ENCODE data around the gene OR6Q1. TPM values are rescaled to one million over a fixed set of nuclear protein-coding genes. Genes with fewer than 3 reads are reported as not detected.

OR6Q1 gene
- total and polyA plus RNA-seq, 4 donors = not detected

GRCh38 chr11:58004664-58005063 is 26.1 kb upstream of the OR6Q1 start:
- H3K9ac ChIP-seq (ENCODE audit: insufficient read depth in 1 of 2, low read length in 2 of 2) = no peak overlapping the region
- WGBS, 2 donors = 47 to 48% methylated on average over 6 of the region's 6 CpGs
- H3K27ac ChIP-seq (ENCODE audit: low read depth in 1 of 2, low read length in 1 of 2) = peak overlapping the region in 1 of 2 donors; percentile 48

GRCh38 chr11:58006940-58007339 is 23.8 kb upstream of the OR6Q1 start:
- no peaks in the 10 kb centered on the region for H3K27me3 ChIP-seq (ENCODE audit: control insufficient read depth in 3 of 3, insufficient read depth in 3 of 3, low read length in 2 of 3)
- no peak overlapping the region for H3K4me3 ChIP-seq
- peaks cover 0 to 3% (median 0%) of the 10 kb centered on the region in 4 donors for H3K9me3 ChIP-seq (ENCODE audit: control insufficient read depth in 4 of 4, insufficient read depth in 3 of 4, low read length in 3 of 4)
- no peaks in the 10 kb centered on the region for H3K36me3 ChIP-seq (ENCODE audit: control insufficient read depth in 4 of 4, insufficient read depth in 4 of 4, low read length in 4 of 4)
- TF ChIP-seq CTCF (IDR thresholded peaks at IDR 0.05; ENCODE audit: control extremely low read depth, extremely low read depth) = no peak
- ATAC-seq (ENCODE audit: insufficient read depth, low FRiP score) (no peak), DNase-seq (no peak)
- H3K27ac ChIP-seq (ENCODE audit: low read depth in 1 of 2, low read length in 1 of 2) = no peak overlapping the region
- WGBS, 2 donors = 80 to 85% methylated on average over 2 of the region's 2 CpGs
- no peak overlapping the region for H3K9ac ChIP-seq (ENCODE audit: insufficient read depth in 1 of 2, low read length in 2 of 2)
- no peaks in the 10 kb centered on the region for H3K4me1 ChIP-seq (ENCODE audit: control insufficient read depth in 5 of 5, insufficient read depth in 5 of 5, low read length in 5 of 5)

More at GRCh38 chr11:58004664-58005063, 26.1 kb upstream of the OR6Q1 start:
- DNase-seq (peak in 2 of 3 donors; percentile 21 to 54), ATAC-seq (ENCODE audit: insufficient read depth, low FRiP score) (no peak)
- Histone ChIP-seq H3K27me3 (ENCODE audit: control insufficient read depth in 3 of 3, insufficient read depth in 3 of 3, low read length in 2 of 3) (no peaks in the 10 kb centered on the region), H3K4me1 (ENCODE audit: control insufficient read depth in 5 of 5, insufficient read depth in 5 of 5, low read length in 5 of 5) (peaks cover 0 to 2% (median 0%) of the 10 kb centered on the region in 5 donors), H3K4me3 (no peak overlapping the region), H3K36me3 (ENCODE audit: control insufficient read depth in 4 of 4, insufficient read depth in 4 of 4, low read length in 4 of 4) (no peaks in the 10 kb centered on the region), H3K9me3 (ENCODE audit: control insufficient read depth in 4 of 4, insufficient read depth in 3 of 4, low read length in 3 of 4) (peaks cover 0 to 3% (median 0%) of the 10 kb centered on the region in 4 donors)
- TF ChIP-seq CTCF (IDR thresholded peaks at IDR 0.05; ENCODE audit: control extremely low read depth, extremely low read depth) = no peak

GRCh38 chr11:58011771-58012170 is 19.0 kb upstream of the OR6Q1 start:
- H3K27ac ChIP-seq (ENCODE audit: low read depth in 1 of 2, low read length in 1 of 2) = no peak overlapping the region

More at GRCh38 chr11:58011771-58012170, 19.0 kb upstream of the OR6Q1 start:
- no peaks in the 10 kb centered on the region for H3K4me1 ChIP-seq (ENCODE audit: control insufficient read depth in 5 of 5, insufficient read depth in 5 of 5, low read length in 5 of 5)
- H3K9me3 ChIP-seq (ENCODE audit: control insufficient read depth in 4 of 4, insufficient read depth in 3 of 4, low read length in 3 of 4) = peaks cover 0 to 3% (median 0%) of the 10 kb centered on the region in 4 donors
- no peak overlapping the region for H3K9ac ChIP-seq (ENCODE audit: insufficient read depth in 1 of 2, low read length in 2 of 2)
- no peak overlapping the region for H3K4me3 ChIP-seq
- TF ChIP-seq CTCF (IDR thresholded peaks at IDR 0.05; ENCODE audit: control extremely low read depth, extremely low read depth) = no peak
- ATAC-seq (ENCODE audit: insufficient read depth, low FRiP score) (no peak), DNase-seq (no peak)
- H3K36me3 ChIP-seq (ENCODE audit: control insufficient read depth in 4 of 4, insufficient read depth in 4 of 4, low read length in 4 of 4) = no peaks in the 10 kb centered on the region
- 71 to 74% methylated on average over 6 of the region's 6 CpGs for WGBS, 2 donors
- no peaks in the 10 kb centered on the region for H3K27me3 ChIP-seq (ENCODE audit: control insufficient read depth in 3 of 3, insufficient read depth in 3 of 3, low read length in 2 of 3)
